Ovary (tissue), 3 donors: ENCODE results near the gene ZBTB25.

Source experiments
- CTCF ChIP-seq, 3 donors: fragments of 450-650 bp in 2 of 3; fragments of 200-600 bp in 1 of 3; IDR thresholded peaks; one replicate each; pipeline versions ENCODE4 v1.5.1 to v1.8.0; 2016 to 2022; ENCODE audit warnings: antibody characterized with exemption in 3 of 3, mild to moderate bottlenecking in 1 of 3
- EP300 ChIP-seq: sonication (generic); formaldehyde crosslinking; IDR thresholded peaks from one replicate; pipeline ENCODE4 v1.6.1; 2017; ENCODE audit warnings: antibody characterized with exemption
- POLR2A ChIP-seq: fragments of 450-650 bp; IDR thresholded peaks from one replicate; pipeline ENCODE4 v1.6.1; 2017; ENCODE audit warnings: antibody characterized with exemption, mild to moderate bottlenecking, moderate library complexity
- donor health status: DM: no; HTN: no; CAD: no.

DNA sequence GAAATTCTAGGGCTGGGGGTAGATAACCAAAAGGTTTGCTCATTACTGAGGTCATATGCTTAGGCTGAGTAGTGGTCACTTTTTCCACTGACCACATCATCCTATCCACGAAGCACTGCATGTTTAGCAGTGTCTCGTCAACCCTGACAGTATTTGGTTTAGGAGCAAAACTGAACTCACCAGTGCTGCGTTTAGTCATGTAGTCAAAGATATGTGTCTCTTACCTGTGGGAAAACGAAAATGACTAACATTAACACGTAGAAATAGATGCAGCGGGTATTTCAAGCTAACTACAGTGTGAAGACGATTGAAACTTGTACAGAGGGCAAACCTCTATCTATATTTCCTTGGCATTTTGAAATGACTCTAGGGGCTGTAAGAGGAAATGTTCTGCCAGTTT lies 80.9 kb downstream of the ZBTB25 start:
- no peak for TF ChIP-seq POLR2A
- no peak for TF ChIP-seq CTCF (IDR thresholded peaks at IDR 0.05)
- no peak for TF ChIP-seq EP300
